OCI-LY7 (cell line): ENCODE results near the gene ZNF516.

Experiments used
- CTCF ChIP-seq: fragments of 200-600 bp; sonication (generic); conservative IDR thresholded peaks from 2 replicates; pipeline ENCODE4 v1.5.1; 2014; ENCODE audit warnings: mild to moderate bottlenecking, antibody characterized with exemption, low read length, moderate library complexity, mixed read lengths
- EZH2phosphoT487 ChIP-seq: fragments of 200-600 bp; sonication (generic); IDR thresholded peaks from 2 replicates; pipeline ENCODE4 v1.6.1; 2018; ENCODE audit warnings: low read depth, borderline replicate concordance, mild to moderate bottlenecking, mixed run types, antibody characterized with exemption, low read length, moderate library complexity, mixed read lengths

GRCh38 chr18:76387608-76388007 lies 107.4 kb downstream of the ZNF516 start:
- TF ChIP-seq CTCF = no peak
- no peak for TF ChIP-seq EZH2phosphoT487
